GM23338 (cell line): ENCODE measurements around the gene FAM168A. TPM values are rescaled to one million over a fixed set of nuclear protein-coding genes. Genes with fewer than 3 reads are reported as not detected.

Source experiments
- ATAC-seq: fragments of 200-7000 bp; cut with Tn5 transposase; 3 replicates; pipeline ENCODE4 v1.9.1; 2020
- DNase-seq: peaks from one replicate; pipeline ENCODE4 v3.0.0-alpha.2; 2015; ENCODE audit warnings: low spot score
- H2AFZ ChIP-seq: fragments of 200-600 bp; sonication (generic); 2 replicates; pipeline ENCODE4 v1.8.0; 2016; ENCODE audit warnings: antibody characterized with exemption, mild to moderate bottlenecking, moderate library complexity
- H3F3A ChIP-seq: fragments of 200-600 bp; sonication (generic); replicated peaks from 2 replicates; pipeline ENCODE4 v1.8.0; 2017; ENCODE audit warnings: antibody characterized with exemption, mixed run types, low read depth
- H3K27ac ChIP-seq: fragments of 200-600 bp; sonication (generic); 2 replicates; pipeline ENCODE4 v1.6.1; 2016; ENCODE audit warnings: low read depth
- H3K27me3 ChIP-seq: fragments of 200-600 bp; sonication (generic); 2 replicates; pipeline ENCODE4 v1.8.0; 2016; ENCODE audit warnings: mild to moderate bottlenecking, mixed run types, moderate library complexity; ENCODE audit not compliant: insufficient read depth
- H3K36me3 ChIP-seq: fragments of 200-600 bp; sonication (generic); 2 replicates; pipeline ENCODE4 v1.8.0; 2016; ENCODE audit warnings: mild to moderate bottlenecking; ENCODE audit not compliant: insufficient read depth
- H3K4me1 ChIP-seq: fragments of 200-600 bp; sonication (generic); 2 replicates; pipeline ENCODE4 v1.8.0; 2016; ENCODE audit warnings: mild to moderate bottlenecking, moderate library complexity; ENCODE audit not compliant: insufficient read depth
- H3K4me2 ChIP-seq: fragments of 200-600 bp; sonication (generic); 2 replicates; pipeline ENCODE4 v1.7.1; 2017; ENCODE audit warnings: mixed run types
- H3K4me3 ChIP-seq: fragments of 200-600 bp; sonication (generic); 2 replicates; pipeline ENCODE4 v1.6.1; 2016; ENCODE audit warnings: mixed run types
- H3K79me2 ChIP-seq: fragments of 200-600 bp; sonication (generic); replicated peaks from 2 replicates; pipeline ENCODE4 v1.8.0; 2017; ENCODE audit warnings: mild to moderate bottlenecking; ENCODE audit not compliant: insufficient read depth
- H3K9me2 ChIP-seq: fragments of 200-600 bp; sonication (generic); 2 replicates; pipeline ENCODE4 v1.8.0; 2017; ENCODE audit not compliant: insufficient read depth
- H4K20me1 ChIP-seq: fragments of 200-600 bp; sonication (generic); replicated peaks from 2 replicates; pipeline ENCODE4 v1.8.0; 2017; ENCODE audit warnings: mild to moderate bottlenecking; ENCODE audit not compliant: insufficient read depth
- H3K27ac Mint-ChIP-seq: 2 replicates; pipeline ENCODE4 v1.8.0; 2020; ENCODE audit warnings: inconsistent platforms, mild to moderate bottlenecking, moderate library complexity, mixed read lengths
- H3K27me3 Mint-ChIP-seq: 3 replicates; pipeline ENCODE4 v1.8.0; 2022; ENCODE audit warnings: low read depth, mild to moderate bottlenecking, moderate library complexity, mixed read lengths, inconsistent platforms; ENCODE audit not compliant: insufficient read depth, poor library complexity
- H3K36me3 Mint-ChIP-seq: 3 replicates; pipeline ENCODE4 v1.8.0; 2021; ENCODE audit warnings: low read depth, mild to moderate bottlenecking, inconsistent platforms, moderate library complexity, mixed read lengths
- H3K4me1 Mint-ChIP-seq: 3 replicates; pipeline ENCODE4 v1.8.0; 2020; ENCODE audit warnings: mild to moderate bottlenecking, inconsistent platforms, mixed read lengths
- H3K4me3 Mint-ChIP-seq: 3 replicates; pipeline ENCODE4 v1.8.0; 2021; ENCODE audit warnings: moderate library complexity, mild to moderate bottlenecking, inconsistent platforms, mixed read lengths
- H3K9me3 Mint-ChIP-seq: 3 replicates; pipeline ENCODE4 v1.8.0; 2020; ENCODE audit warnings: moderate library complexity, mild to moderate bottlenecking, inconsistent platforms, mixed read lengths
- CREB1 ChIP-seq: fragments of 250-450 bp; sonication (Bioruptor Pico); IDR thresholded peaks from 2 replicates; pipeline ENCODE4 v1.5.0; 2020; ENCODE audit warnings: low read depth, mild to moderate bottlenecking, moderate library complexity
- CTCF ChIP-seq, 2 experiments: fragments of 200-600 bp in 1 of 2; sonication (generic) in 1 of 2; conservative IDR thresholded peaks; 2 replicates each; pipeline versions ENCODE4 v1.5.1 to v1.6.1; 2016 to 2017; ENCODE audit warnings: antibody characterized with exemption in 2 of 2, low read depth in 2 of 2, mild to moderate bottlenecking in 2 of 2, moderate library complexity in 1 of 2
- EZH2 ChIP-seq: fragments of 200-600 bp; sonication (generic); IDR thresholded peaks from one replicate; pipeline ENCODE4 v1.8.0; 2017; ENCODE audit warnings: antibody characterized with exemption, mild to moderate bottlenecking, low read depth; ENCODE audit not compliant: unreplicated experiment
- EZH2phosphoT487 ChIP-seq: fragments of 200-600 bp; sonication (generic); IDR thresholded peaks from one replicate; pipeline ENCODE4 v1.8.1; 2018; ENCODE audit warnings: antibody characterized with exemption; ENCODE audit not compliant: unreplicated experiment
- JUNB ChIP-seq: IDR thresholded peaks from one replicate; pipeline ENCODE4 v1.6.1; 2016; ENCODE audit warnings: antibody characterized with exemption; ENCODE audit not compliant: unreplicated experiment
- NANOG ChIP-seq: IDR thresholded peaks from 2 replicates; pipeline ENCODE4 v1.6.1; 2016; ENCODE audit warnings: antibody characterized with exemption, borderline replicate concordance
- POLR2AphosphoS5 ChIP-seq: IDR thresholded peaks from 2 replicates; pipeline ENCODE4 v1.6.1; 2016; ENCODE audit warnings: antibody characterized with exemption, low read depth
- STAT1 ChIP-seq: IDR thresholded peaks from one replicate; pipeline ENCODE4 v1.6.1; 2016; ENCODE audit warnings: antibody characterized with exemption; ENCODE audit not compliant: unreplicated experiment
- ZNF114 ChIP-seq: fragments of 250-450 bp; sonication (Bioruptor Pico); IDR thresholded peaks from 2 replicates; pipeline ENCODE4 v1.5.0; 2020; ENCODE audit warnings: mild to moderate bottlenecking, moderate library complexity
- ZNF331 ChIP-seq: fragments of 250-450 bp; sonication (Bioruptor Pico); IDR thresholded peaks from 2 replicates; pipeline ENCODE4 v1.5.0; 2020; ENCODE audit warnings: low read depth, mild to moderate bottlenecking, moderate library complexity
- ZNF462 ChIP-seq: fragments of 250-450 bp; sonication (Bioruptor Pico); IDR thresholded peaks from 2 replicates; pipeline ENCODE4 v1.5.0; 2020; ENCODE audit warnings: mild to moderate bottlenecking, moderate library complexity
- polyA plus RNA-seq: library from polyadenylated mRNA; unstranded; fragments of >200 nt; fragmentation: Nextera tagmentation; extraction: Ambion mirVana; gene quantifications from 2 replicates; pipeline ENCODE4 v1.2.1, GENCODE V29; 2016
- total RNA-seq: library from RNA; depleted of rRNA; stranded (reverse); fragments of >200 nt; shearing (Covaris generic); gene quantifications from 2 replicates; pipeline ENCODE4 v1.2.3, GENCODE V29; 2014
- TF ChIP-seq, protein P1 (sequence below): IDR thresholded peaks from 2 replicates; pipeline ENCODE4 v1.6.1; 2016; ENCODE audit warnings: antibody characterized with exemption
- TF ChIP-seq, protein P2 (sequence below): IDR thresholded peaks from one replicate; pipeline ENCODE4 v1.6.1; 2018; ENCODE audit warnings: antibody characterized with exemption; ENCODE audit not compliant: unreplicated experiment

Gene FAM168A
- total and polyA plus RNA-seq, 2 experiments from 2014 or later = 8.0 to 20.3 TPM

GRCh38 chr11:73635721-73636120 lies 37.8 kb upstream of the FAM168A start:
- no peaks in the 10 kb centered on the region for H3K36me3 Mint-ChIP-seq
- no peak for TF ChIP-seq NANOG
- TF ChIP-seq CREB1 (CRISPR knock-in tag) = no peak
- TF ChIP-seq, protein P1, sequence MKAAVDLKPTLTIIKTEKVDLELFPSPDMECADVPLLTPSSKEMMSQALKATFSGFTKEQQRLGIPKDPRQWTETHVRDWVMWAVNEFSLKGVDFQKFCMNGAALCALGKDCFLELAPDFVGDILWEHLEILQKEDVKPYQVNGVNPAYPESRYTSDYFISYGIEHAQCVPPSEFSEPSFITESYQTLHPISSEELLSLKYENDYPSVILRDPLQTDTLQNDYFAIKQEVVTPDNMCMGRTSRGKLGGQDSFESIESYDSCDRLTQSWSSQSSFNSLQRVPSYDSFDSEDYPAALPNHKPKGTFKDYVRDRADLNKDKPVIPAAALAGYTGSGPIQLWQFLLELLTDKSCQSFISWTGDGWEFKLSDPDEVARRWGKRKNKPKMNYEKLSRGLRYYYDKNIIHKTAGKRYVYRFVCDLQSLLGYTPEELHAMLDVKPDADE = no peak
- TF ChIP-seq EZH2 = no peak
- no peak for TF ChIP-seq CTCF (conservative IDR thresholded peaks at IDR 0.05; ENCODE audit: low read depth in 2 of 2)
- TF ChIP-seq EZH2phosphoT487 = no peak
- TF ChIP-seq, protein P2, sequence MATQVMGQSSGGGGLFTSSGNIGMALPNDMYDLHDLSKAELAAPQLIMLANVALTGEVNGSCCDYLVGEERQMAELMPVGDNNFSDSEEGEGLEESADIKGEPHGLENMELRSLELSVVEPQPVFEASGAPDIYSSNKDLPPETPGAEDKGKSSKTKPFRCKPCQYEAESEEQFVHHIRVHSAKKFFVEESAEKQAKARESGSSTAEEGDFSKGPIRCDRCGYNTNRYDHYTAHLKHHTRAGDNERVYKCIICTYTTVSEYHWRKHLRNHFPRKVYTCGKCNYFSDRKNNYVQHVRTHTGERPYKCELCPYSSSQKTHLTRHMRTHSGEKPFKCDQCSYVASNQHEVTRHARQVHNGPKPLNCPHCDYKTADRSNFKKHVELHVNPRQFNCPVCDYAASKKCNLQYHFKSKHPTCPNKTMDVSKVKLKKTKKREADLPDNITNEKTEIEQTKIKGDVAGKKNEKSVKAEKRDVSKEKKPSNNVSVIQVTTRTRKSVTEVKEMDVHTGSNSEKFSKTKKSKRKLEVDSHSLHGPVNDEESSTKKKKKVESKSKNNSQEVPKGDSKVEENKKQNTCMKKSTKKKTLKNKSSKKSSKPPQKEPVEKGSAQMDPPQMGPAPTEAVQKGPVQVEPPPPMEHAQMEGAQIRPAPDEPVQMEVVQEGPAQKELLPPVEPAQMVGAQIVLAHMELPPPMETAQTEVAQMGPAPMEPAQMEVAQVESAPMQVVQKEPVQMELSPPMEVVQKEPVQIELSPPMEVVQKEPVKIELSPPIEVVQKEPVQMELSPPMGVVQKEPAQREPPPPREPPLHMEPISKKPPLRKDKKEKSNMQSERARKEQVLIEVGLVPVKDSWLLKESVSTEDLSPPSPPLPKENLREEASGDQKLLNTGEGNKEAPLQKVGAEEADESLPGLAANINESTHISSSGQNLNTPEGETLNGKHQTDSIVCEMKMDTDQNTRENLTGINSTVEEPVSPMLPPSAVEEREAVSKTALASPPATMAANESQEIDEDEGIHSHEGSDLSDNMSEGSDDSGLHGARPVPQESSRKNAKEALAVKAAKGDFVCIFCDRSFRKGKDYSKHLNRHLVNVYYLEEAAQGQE = no peak
- no peak for TF ChIP-seq POLR2AphosphoS5
- TF ChIP-seq JUNB = no peak
- TF ChIP-seq ZNF114 = no peak
- TF ChIP-seq ZNF462 (CRISPR knock-in tag) = no peak
- no peak for TF ChIP-seq ZNF331 (CRISPR knock-in tag)
- TF ChIP-seq STAT1 = no peak
- H3K27ac ChIP-seq = no peak overlapping the region
- H3K27me3 ChIP-seq = peaks cover 37% of the 10 kb centered on the region
- no peaks in the 10 kb centered on the region for H3K36me3 ChIP-seq
- H3K79me2 ChIP-seq = no peaks in the 10 kb centered on the region
- peaks cover 6% of the 10 kb centered on the region; the same call in 1 of the 2 replicates for H3K9me2 ChIP-seq
- no peak overlapping the region for H3K4me3 ChIP-seq
- H3F3A ChIP-seq = no peaks in the 10 kb centered on the region
- ATAC-seq (no peak), DNase-seq (no peak)
- H3K27me3 Mint-ChIP-seq = peaks cover 26% of the 10 kb centered on the region
- no peak overlapping the region for H3K4me3 Mint-ChIP-seq
- H3K27ac Mint-ChIP-seq = no peak overlapping the region
- H3K4me1 Mint-ChIP-seq = peaks cover 8% of the 10 kb centered on the region; the same call in 2 of the 3 replicates
- H3K4me2 ChIP-seq = no peak overlapping the region
- no peaks in the 10 kb centered on the region for H4K20me1 ChIP-seq
- H3K4me1 ChIP-seq = peaks cover 9% of the 10 kb centered on the region; the same call in 1 of the 2 replicates
- H2AFZ ChIP-seq = no peak overlapping the region
- H3K9me3 Mint-ChIP-seq = no peaks in the 10 kb centered on the region
